T-helper 2 cell (primary cell): Measurements from ENCODE around the gene NEURL4.
"Not testable (repeated sequence)": the region's sequence is repeated elsewhere in the genome, so short reads cannot be mapped to it uniquely, and the experiment has no call there.

Experiments used
- DNase-seq, 5 experiments: peaks; one replicate each; pipeline versions ENCODE4 v3.0.0 to v3.0.0-alpha.2; 2012 to 2022

Gene NEURL4

DNA sequence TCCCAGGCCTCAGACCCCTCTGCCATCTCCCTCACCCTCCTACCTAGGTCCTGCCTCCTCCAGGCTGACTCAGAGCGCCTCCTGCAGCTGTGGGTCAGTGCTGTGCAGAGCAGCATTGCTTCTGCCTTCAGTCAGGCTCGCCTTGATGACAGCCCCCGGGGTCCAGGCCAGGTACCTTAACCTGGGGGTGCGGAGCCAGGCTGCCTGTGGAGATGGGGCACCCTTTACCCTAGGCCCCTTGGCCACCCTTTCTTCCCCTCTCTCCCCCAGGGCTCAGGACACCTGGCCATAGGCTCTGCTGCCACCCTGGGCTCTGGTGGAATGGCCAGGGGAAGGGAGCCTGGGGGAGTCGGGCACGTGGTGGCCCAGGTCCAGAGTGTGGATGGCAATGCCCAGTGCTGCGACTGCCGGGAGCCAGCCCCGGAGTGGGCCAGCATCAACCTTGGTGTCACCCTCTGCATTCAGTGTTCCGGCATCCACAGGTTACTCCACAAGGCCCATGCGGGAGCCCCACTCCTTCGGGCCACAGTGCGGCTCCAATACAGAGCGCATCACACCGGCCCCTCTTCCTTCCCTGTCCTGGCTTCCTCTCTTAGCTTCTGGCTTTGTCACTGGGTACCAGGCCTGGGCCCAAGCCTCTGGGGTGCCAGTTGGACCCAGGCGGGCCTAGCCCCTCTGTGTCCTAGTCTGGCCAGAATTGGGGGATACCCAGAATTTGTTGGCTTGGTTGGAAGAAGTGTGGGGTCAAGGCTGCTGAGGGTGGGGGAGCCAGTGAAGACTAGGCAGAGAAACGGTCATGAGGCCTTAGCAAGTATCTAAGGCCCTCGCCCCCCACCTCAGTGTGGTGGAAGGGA, 17.9 kb upstream of the NEURL4 start:
- no peak for DNase-seq

DNA sequence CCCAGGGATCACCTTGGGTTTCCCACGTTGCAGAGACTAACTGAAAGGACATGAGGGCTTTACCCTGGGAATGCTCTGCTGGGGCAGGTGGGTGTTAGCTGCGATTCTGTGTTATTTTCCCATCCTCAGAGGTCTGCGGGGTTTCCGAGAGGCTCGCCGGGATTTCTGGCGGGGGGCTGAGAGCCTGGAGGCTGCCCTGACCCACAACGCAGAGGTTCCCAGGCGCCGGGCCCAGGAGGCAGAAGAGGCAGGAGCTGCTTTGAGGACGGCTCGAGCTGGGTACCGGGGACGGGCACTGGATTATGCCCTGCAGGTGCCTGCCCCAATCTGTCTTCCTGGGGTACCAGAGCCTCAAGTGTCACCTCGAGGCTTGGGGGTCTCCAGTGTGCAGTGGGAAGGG, 14.1 kb upstream of the NEURL4 start:
- no peak for DNase-seq

DNA sequence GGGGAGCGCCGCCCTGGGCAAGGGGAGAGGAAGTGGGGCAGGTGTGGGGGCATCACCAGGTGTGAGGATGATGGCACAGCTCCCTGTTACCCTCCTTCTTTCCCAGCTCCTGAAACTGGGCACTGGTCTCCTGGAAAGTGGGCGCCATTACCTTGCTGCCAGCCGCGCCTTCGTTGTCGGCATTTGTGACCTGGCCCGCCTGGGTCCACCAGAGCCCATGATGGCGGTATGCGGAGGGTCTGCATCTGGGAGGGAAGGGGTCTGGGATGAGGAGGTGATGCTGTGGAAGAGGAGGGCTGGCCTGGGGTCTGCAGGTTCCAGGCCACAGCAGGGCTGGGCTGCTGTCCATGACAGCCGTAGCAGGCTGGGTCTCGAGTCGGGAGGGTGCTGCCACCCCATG, 12.7 kb upstream of the NEURL4 start:
- DNase-seq: no peak

DNA sequence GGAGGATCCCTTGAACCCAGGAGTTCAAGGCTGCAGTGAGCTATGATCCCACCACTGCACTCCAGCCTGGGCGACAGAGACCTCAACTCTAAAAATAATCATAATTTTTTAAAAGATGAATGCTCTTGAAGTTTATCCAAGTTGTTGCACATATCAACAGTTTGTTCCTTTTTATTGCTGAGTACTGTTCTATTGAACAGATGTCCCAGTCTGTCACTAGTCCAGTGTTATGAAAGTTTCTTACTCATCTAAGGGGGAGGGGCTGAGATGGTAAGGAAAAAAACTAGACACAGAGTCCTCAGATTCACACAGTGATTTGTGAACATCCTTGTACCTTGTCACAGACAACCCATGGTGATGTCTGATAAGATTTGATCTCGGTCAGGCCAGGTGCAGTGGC, 11.0 kb upstream of the NEURL4 start:
- DNase-seq: no peak

DNA sequence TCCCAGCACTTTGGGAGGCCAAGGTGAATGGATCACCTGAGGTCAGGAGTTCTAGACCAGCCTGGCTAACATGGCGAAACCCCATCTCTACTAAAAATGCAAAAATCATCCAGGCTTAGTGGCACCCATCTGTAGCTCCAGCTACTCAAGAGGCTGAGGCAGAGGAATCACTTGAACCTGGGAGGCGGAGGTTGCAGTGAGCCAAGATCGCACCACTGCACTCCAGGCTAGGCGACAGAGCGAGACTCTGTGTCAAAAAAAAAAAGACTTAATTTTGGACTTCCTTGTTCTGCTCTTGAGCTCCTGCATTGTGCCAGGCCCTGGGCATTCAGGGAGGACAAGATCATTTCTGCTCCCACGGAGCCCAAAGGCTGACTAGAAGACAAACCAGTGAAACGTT, 8.5 kb upstream of the NEURL4 start:
- not testable (repeated sequence) for DNase-seq

DNA sequence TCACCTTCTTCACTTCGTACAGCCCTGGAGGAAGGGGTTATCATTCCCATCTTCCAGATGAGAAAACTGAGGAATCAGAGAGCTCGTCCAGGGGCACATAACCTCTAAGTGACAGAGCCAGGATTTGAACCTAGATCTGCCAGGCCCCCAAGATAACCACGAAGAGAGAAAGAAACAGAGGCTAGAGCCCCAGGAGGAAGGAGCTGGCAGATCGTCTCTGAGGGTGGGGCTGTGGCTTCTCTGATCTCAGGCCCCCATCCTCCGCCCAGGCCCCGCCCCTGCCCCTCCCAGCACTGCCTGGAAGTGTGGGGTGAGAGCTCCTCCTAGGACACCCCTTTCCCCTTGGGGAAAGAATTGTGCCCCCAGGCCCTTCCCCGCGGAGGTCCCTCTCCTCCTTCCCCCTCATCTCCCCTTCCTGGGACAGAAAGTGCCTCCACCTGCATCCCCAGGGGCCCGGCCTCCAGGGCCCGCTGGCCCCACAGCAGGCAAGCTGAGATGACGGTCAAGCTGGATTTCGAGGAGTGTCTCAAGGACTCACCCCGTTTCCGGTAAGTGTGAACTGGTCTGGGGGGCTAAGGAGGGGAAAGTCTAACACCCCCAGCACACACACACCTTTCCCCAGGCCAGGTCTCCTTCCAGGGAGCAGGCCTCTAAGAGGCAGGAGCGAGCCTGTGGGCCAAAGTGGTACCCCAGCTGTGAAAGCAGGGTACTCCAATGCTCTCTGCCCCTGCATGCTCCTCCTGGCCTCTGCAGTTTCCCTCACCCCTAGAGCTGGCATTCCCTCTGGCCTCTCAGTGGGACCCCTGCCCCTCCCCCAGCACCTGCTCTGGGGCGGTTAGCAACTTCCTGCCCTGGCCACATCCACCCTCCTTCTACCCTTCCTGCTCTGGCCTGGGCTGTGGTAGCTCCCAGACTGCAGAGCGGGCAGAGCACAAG, 7.4 kb upstream of the NEURL4 start, which contains the start of gene ACAP1:
Gene ACAP1 (plus strand): TSS at position 290 of the 936 bp plus-strand sequence. CDS start 206 bp downstream, at position 496.
- peak; percentile 65 to 95 (median 76) for DNase-seq

DNA sequence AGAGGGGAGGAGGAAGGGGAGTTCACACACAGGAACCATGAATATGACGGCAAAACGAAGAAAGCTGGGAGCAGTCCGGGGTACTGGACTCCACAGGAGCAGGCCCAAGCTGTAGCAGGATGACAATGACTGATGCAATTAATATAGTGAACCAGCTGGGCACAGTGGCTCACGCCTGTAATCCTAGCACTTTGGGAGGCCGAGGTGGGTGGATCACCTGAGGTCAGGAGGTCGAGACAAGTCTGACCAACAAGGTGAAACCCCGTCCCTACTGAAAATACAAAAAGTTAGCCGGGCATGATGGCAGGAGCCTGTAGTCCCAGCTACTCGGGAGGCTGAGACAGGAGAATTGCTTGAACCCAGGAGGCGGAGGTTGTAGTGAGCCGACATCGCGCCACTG, 6.6 kb upstream of the NEURL4 start:
- not testable (repeated sequence) for DNase-seq

DNA sequence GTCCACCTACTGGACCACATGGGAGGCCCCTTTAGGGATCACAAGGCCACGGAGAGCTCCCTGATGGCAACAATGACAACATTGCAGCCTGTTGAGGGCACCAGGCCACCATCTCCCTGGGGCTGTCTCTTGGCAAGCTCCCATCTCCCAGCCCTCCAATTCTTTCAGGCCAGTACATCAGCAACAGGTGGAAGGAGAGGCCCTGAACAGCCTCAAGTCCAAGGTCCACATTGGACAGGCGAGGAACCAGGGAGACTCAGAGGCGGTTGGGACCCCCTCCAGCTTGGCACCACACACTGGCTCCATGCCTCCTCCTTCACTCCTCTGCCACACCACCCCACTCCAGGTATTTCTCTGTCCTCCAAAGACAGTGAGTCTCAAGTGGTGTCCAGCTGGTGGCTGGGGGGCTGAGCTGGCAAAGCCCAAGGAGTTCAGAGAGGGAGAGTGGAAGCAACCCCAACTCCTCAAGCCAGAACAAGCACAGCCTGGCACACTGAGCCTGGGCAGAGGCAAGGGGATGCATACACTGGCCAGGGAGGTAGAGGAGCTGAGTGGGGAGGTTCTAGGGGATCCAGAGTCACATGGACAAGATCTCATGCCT, 5.9 kb upstream of the NEURL4 start:
- DNase-seq: no peak

DNA sequence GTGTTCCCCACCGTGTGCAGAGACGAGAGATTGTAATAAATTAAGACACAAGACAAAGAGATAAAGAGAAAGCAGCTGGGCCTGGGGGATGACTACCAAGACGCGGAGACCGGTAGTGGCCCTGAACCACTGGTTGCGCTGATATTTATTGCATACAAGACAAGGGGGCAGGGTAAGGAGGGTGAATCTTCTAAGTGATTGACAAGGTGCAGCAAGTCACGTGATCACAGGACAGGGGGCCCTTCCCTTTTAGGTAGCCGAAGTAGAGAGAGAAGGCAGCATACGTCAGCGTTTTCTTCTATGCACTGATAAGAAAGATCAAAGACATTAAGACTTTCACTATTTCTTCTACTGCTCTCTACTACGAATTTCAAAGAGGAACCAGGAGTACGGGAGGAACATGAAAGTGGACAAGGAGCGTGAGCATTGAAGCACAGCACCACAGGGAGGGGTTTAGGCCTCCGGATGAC, 3.5 kb upstream of the NEURL4 start:
- peak in 2 of 5 experiments; percentile 52 to 88 for DNase-seq

DNA sequence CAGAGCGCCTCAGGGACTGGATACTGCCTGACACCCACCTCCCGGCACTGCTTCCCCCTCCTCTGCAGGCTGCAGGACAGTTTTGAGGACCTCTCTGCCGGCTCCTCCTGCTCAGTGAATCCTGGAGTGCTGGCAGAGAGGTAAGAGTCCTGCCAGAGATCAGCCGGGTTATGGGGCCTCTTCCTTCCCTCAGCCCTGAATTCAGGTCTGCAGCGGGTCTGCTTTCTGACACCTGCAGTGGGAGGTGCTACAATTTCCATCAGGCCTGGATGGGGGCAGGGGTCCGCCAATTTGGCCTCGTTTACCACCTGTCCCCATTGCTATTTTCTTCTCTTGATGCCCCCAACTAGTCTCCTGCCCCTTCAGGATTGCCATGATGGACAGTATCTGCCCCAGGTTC, 3.0 kb upstream of the NEURL4 start:
- DNase-seq: no peak

DNA sequence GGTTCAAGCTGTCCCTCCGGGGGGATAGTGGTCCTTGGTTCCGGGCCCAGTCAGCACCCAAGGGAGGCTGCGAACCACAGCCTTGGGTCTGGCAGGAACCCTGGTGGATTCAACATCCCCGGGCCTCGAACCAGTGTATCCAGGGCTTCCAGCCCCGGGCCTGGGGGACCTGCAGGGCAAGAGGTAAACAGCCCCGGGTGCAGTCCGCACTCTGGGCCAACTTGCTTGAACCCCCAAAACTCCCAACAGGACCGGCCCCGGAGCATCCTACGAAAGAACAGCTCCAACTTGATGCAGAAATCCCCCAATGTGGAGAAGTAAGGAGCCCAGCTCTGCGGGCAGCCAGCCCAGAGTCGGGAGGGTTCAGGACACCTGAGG, 1.5 kb upstream of the NEURL4 start:
- DNase-seq: no peak

DNA sequence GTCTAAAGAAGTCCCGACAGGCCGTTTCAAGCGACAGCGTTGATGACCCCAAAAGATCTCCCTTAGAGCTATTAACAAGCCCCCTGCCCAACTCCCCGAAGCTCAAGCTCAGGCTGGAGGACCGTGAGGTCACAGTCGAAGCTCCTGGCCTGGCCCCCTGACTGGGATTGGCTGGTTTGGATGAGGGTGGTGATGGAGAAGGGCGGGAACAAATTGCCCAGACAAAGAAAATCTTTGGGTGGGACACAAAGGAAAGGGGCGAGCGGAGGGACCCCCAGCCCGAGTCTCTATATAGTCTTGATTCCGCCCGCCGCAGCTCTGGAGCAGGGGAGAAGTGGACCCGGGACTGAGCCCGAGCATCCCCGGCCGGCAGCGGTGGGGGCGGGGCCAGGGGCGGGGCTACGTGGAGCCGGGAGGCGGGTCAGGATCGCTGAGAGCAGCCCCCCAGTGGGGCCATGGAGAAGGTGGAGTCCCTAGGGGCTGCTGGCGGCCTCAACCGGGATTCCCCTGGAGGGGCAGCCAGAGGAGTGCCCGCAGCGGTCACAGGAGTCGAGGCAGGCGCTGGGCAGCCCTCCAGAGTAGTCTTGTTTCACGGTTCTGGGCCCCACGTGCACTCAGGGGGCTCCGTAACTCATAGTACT, 982 bp upstream of the NEURL4 start:
- peak; percentile 63 to 91 (median 74) for DNase-seq

DNA sequence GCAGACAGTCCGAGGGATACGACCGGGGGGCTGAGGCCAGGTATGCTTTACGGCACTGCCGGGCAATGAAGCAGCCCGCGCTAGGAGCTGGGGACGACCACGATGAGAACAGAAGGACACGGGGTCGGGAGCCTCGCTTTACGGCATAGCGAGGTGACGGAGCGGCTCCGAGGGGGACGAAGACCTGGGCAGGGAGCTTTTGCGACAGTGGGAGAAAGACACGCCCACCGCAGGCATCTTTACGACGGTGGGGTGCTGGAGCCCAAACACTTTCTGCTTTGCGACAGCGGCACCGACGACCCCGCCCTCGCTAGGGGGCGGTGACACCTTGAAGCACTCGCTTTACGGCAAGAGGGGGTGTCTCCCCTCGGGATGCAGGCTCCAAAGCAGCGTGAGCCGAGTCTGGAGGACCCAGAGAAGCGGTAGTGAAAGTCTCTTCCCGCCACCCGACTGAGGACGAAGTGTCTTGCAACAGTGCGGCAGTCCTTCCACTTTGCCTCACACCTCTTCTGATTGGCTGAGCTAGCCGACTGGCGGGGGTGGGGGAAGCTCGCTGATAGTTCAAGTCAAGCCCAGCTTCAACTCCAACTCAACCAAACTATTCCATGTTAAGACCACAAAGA, 350 bp upstream of the NEURL4 start:
- peak; percentile 86 to 100 (median 96) for DNase-seq

DNA sequence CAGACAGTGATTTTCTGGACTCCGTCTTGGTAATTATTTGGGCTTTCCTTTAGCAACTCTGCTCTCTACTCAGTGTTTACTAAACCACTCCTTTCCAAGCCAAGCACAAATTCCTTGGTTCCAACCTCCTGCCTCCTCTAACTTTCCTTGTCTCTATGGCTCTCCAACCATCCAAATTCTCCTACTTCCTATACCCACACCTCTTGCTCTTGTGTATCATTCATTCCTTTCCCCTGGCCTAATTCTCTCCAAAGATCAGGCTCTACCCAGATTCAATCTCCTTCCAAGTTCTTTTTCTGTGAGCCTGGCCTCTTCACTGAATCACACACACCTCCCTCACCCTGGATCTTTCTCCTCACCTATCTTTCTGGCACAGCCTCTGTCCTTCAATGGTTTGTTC, 1.1 kb downstream of the NEURL4 start:
- no peak for DNase-seq

DNA sequence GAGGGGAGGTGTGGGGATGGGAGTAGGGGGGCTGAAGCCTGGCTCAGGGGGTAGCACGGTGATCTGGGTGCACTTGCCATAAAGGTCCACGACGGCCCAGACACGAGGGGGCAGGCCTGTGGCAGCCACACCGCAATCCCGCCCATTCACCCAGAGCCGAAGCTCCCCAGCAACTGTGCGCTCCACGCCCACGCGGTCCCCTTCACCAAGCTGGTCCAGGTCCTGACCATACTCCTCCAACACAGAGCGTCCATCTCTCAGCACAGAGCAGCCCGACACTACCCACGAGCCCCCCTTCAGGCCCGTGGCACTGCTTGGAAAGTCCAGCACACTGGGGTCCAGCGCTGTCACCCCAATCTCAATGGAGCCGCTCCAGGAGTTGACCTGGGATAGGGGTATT, 1.6 kb downstream of the NEURL4 start:
- DNase-seq: no peak

DNA sequence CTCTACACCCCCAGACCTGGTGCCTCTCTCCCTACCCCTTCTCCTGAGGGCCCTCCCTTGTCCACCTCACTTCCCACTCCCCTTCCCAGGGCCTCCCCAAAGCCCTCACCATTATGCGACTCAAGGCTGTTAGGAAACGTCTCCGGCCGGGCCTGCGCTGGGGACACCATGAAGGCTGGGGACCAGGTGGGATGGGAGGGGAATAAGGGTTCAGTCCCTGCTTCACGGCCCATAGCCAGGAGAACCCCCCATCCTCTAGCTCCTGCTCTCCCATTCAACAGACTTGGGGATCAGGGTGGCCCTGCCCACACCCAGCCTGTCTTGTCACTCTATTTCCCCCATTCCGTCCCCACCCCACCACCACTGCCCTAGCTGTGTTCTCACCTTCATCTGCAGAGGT, 2.1 kb downstream of the NEURL4 start:
- no peak for DNase-seq

DNA sequence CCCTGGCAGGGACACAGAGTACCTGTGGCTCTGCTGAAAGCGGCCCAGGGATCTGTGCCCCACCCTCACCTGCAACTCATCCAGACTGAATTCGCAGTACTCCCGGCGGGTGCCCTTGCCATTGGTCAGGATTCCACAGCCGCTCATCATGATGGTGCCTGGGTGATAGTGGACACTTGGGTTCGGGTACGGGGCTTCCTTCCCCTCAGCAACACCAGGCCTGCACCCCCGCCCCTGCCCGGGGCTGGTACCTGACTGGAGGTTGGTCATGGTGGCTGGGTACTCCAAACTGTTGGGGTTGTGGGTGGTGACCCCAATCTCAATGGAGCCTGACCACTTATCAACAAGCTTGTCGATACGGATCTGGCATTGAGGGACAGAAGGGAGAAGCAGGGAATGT, 2.9 kb downstream of the NEURL4 start:
- DNase-seq: no peak

DNA sequence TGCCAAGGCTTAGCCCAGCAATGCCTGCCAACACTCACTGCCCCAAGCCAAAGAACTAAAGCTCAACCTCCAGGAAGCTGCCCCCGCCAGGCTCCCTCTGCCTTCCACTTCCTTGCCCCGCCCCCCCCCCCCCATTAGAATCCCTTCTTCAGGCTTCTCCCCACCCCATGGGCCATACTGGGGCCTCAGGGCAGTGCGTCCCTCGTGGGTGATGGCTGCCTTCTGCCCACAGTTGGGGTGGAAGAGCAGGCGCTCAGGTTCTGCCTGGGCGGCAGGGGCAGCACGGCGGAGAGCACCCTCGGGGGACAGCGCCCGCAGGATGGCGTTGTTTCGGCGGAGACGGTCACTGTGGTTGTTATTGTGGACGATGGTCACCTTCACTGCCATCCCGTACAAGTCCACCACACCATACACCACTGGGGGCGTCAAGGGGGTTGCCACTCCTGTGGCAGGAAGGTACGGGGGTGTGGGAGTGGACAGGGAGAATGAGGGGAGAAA, 4.1 kb downstream of the NEURL4 start:
- no peak for DNase-seq

DNA sequence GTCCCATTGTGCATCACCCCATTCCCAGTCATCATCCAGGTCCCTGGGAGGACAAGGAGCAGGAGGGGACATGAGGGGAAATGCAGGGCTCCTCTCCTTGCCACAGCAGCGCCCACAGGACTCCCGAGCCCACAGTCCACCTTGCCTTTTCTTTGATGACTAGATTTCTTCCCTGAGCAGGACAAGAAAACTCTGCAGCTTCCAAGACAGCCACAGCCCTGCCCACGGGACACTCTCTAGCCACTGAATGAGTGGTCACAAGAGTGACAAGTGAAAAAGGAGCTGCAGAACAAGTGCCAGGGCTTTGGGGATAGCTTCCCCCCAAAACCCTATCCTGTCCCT, 4.7 kb downstream of the NEURL4 start:
- no peak for DNase-seq

DNA sequence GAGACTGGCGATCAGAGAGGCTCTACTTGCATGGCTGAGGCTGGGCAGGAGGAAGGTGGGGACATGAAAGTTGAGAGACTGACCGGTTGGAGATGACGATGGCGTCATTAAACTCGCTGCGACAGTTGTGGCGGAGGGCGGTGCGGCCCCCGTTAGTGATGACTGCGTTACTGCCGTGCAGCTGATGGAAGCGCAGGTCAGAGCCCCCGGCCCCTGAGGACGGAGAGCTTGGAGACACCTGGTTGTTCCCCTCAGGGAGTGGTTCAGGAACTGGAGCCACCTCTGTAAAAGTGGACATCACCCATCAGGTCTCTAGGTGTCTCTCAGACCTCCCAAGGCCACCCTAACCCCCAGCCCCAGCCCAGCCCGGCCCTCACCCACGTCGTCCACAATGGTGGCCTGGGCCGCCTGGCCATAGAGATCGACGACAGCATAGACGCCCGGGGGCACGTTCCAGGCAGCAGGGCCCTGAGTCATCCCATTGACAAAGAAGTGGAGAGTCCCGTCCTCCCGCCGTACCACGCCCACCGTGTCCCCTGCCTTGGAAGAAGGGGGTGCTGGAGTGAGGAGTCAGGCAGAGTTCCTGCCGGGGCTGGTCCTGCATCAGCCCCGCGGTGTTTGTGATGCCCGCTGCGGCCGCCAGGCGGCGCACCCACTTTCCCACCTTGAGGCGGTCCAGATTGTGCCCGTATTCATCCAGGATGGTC, 5.3 kb downstream of the NEURL4 start:
- peak; percentile 44 to 57 (median 52) for DNase-seq

DNA sequence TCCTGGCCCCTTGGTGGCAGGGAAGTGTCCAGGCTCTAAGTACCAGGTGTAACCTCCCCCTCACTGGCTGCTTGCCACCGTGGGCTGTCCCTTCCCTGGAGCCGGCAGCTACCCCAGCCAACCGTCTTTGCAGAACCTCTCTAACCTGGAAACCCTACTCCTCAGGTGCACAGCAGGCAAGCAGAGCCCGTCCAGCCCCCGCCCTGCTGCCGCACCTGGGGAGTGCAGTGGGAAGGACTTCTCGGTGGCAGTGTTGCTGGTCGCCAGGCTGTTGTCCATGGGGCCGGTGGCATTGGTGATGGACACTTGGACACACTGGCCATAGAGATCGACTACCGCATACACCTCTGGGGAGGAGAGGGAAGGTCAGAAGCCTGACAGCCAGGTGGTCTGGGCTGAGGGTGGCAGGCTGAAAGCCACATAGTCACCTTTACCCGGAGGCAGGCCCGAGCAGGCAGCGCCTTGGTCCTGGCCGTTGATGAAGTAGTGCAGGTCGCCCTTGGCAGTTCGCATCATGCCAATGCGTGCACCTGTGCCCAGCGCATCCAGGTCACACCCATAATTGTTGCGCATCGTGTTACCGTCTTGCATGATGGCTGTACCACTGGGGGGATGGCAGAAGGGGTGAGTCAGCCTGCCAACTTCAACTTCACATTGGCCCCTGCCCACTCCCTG, 6.5 kb downstream of the NEURL4 start:
- DNase-seq: no peak
